HepG2 (cell line): ENCODE results near the gene GRK5. TPM values are rescaled to one million over a fixed set of nuclear protein-coding genes. Genes with fewer than 3 reads are reported as not detected.

Experiments
- AGO2 ChIP-seq: fragments of 200-400 bp; formaldehyde crosslinking; optimal IDR thresholded peaks from 2 replicates; pipeline ENCODE3; 2017; ENCODE audit warnings: mild to moderate bottlenecking, low read depth, low read length, moderate library complexity
- HIVEP1 ChIP-seq: sonication (generic); formaldehyde crosslinking; IDR thresholded peaks from 2 replicates; pipeline ENCODE4 v1.4.0; 2020; ENCODE audit warnings: mild to moderate bottlenecking, missing genetic modification reagents
- RXRB ChIP-seq: IDR thresholded peaks from 2 replicates; pipeline ENCODE4 v1.6.1; 2016; ENCODE audit warnings: borderline replicate concordance, missing genetic modification reagents, missing compliant biosample characterization
- SOX6 ChIP-seq, 2 experiments: fragments of 450-650 bp in 1 of 2; sonication (generic) in 1 of 2; formaldehyde crosslinking in 1 of 2; IDR thresholded peaks; 2 replicates each; pipeline versions ENCODE4 v1.4.0 to v1.6.1; 2017 to 2020; ENCODE audit warnings: antibody characterized with exemption in 1 of 2, mild to moderate bottlenecking in 1 of 2, missing genetic modification reagents in 1 of 2
- SP5 ChIP-seq: IDR thresholded peaks from 2 replicates; pipeline ENCODE4 v1.6.1; 2016; ENCODE audit warnings: low read depth, borderline replicate concordance
- THAP11 ChIP-seq: IDR thresholded peaks from 2 replicates; pipeline ENCODE4 v1.6.1; 2016; ENCODE audit warnings: missing biosample characterization, missing genetic modification reagents
- WIZ ChIP-seq: sonication (generic); formaldehyde crosslinking; IDR thresholded peaks from 2 replicates; pipeline ENCODE4 v1.5.1; 2020; ENCODE audit warnings: mild to moderate bottlenecking, missing genetic modification reagents
- YEATS4 ChIP-seq: sonication (generic); formaldehyde crosslinking; IDR thresholded peaks from 2 replicates; pipeline ENCODE4 v1.4.0; 2020; ENCODE audit warnings: missing genetic modification reagents, borderline replicate concordance
- ZC3H13 ChIP-seq: sonication (generic); formaldehyde crosslinking; IDR thresholded peaks from 2 replicates; pipeline ENCODE4 v1.8.1; 2023; ENCODE audit warnings: mild to moderate bottlenecking, missing genetic modification reagents, moderate library complexity
- ZMYM3 ChIP-seq: sonication (generic); formaldehyde crosslinking; IDR thresholded peaks from 2 replicates; pipeline ENCODE4 v1.5.1; 2020; ENCODE audit warnings: mild to moderate bottlenecking, missing genetic modification reagents
- ZNF430 ChIP-seq: sonication (generic); formaldehyde crosslinking; IDR thresholded peaks from 2 replicates; pipeline ENCODE4 v1.9.0; 2021; ENCODE audit warnings: mild to moderate bottlenecking, missing genetic modification reagents
- ZNF644 ChIP-seq: IDR thresholded peaks from 2 replicates; pipeline ENCODE4 v1.6.1; 2016; ENCODE audit warnings: low read depth
- polyA plus RNA-seq, 8 experiments: library from polyadenylated mRNA; depleted of rRNA in 3 of 8; stranded (reverse) in 7 of 8; unstranded in 1 of 8; fragments of >200 nt; fragmentation: Illumina TruSeq in 4 of 8; extraction: Trizol in 4 of 8; gene quantifications; 2 replicates each; pipeline versions ENCODE4 v1.2.1 to v1.2.3, GENCODE V29; 2011 to 2016; ENCODE audit warnings: low read depth in 4 of 8, missing spikeins in 1 of 8, mixed read lengths in 1 of 8; ENCODE audit not compliant: insufficient read depth in 1 of 8
- total RNA-seq, 5 experiments: library from RNA; depleted of rRNA; stranded (reverse); fragments of >200 nt; fragmentation: Illumina TruSeq; extraction: Trizol; gene quantifications; 2 replicates each; pipeline ENCODE4 v1.2.3, GENCODE V29; 2016; ENCODE audit warnings: low read depth in 1 of 5
- TF ChIP-seq, protein P1 (sequence below): IDR thresholded peaks from 2 replicates; pipeline ENCODE4 v1.6.1; 2012; ENCODE audit warnings: low read depth, low read length, improper control_type of control experiment
- TF ChIP-seq, protein P2 (sequence below): sonication (generic); formaldehyde crosslinking; IDR thresholded peaks from 2 replicates; pipeline ENCODE4 v1.4.0; 2020; ENCODE audit warnings: missing genetic modification reagents, borderline replicate concordance
- TF ChIP-seq, protein P3 (sequence below): sonication (generic); formaldehyde crosslinking; IDR thresholded peaks from 2 replicates; pipeline ENCODE4 v1.4.0; 2020; ENCODE audit warnings: missing genetic modification reagents
- TF ChIP-seq, protein P4 (sequence below): sonication (generic); formaldehyde crosslinking; IDR thresholded peaks from 2 replicates; pipeline ENCODE4 v1.8.0; 2022; ENCODE audit warnings: mild to moderate bottlenecking, missing genetic modification reagents; ENCODE audit not compliant: insufficient replicate concordance
- TF ChIP-seq, protein P5 (sequence below): sonication (generic); formaldehyde crosslinking; IDR thresholded peaks from 2 replicates; pipeline ENCODE4 v1.8.1; 2023; ENCODE audit warnings: mild to moderate bottlenecking, moderate library complexity, missing genetic modification reagents

Gene GRK5
- total and polyA plus RNA-seq, 2 of the 13 experiments (the other 11 are each of a cell fraction or from before 2014, with no cell fraction given), result 10.4 to 12.6 TPM

DNA sequence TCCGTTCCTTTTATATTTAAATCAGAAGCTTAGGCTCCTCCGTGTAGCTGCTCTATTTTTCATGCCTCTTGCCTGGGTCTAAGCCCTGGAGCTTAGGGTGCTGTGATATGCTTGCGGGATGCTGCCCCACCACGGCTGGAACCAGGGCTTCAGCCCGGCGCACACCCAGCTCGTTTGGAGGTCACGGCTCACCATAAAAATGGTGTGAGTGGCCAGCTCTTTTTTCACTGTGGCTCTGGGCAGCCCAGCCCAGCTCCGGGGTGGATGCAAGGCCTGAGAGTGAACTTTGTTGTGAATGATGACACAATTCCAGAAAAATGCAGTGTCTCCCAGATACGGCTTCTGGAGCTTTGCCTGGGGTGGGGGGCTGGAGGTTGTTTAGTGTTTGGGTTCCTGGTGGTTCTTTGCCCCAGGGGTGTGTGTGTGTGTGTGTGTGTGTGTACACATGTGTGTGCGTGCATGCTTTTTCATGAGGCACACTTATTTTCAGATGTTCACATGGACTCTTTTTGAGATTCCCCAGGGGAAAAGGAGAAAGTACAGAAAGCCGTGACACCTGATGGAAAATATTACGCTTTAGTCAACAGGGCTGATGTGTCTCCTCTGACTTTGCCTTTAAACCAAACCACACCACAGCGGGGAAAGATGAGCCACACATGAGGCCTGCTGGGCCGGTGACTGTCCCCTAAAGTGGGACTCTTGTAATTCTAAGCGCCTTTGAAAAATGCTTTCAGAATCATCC, 46.2 kb downstream of the GRK5 start (continued):
- TF ChIP-seq, protein P1, sequence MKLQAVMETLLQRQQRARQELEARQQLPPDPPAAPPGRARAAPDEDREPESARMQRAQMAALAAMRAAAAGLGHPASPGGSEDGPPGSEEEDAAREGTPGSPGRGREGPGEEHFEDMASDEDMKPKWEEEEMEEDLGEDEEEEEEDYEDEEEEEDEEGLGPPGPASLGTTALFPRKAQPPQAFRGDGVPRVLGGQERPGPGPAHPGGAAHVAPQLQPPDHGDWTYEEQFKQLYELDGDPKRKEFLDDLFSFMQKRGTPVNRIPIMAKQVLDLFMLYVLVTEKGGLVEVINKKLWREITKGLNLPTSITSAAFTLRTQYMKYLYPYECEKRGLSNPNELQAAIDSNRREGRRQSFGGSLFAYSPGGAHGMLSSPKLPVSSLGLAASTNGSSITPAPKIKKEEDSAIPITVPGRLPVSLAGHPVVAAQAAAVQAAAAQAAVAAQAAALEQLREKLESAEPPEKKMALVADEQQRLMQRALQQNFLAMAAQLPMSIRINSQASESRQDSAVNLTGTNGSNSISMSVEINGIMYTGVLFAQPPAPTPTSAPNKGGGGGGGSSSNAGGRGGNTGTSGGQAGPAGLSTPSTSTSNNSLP, result peak; percentile 24; the same call in 1 of the 2 replicates
- TF ChIP-seq, protein P2, sequence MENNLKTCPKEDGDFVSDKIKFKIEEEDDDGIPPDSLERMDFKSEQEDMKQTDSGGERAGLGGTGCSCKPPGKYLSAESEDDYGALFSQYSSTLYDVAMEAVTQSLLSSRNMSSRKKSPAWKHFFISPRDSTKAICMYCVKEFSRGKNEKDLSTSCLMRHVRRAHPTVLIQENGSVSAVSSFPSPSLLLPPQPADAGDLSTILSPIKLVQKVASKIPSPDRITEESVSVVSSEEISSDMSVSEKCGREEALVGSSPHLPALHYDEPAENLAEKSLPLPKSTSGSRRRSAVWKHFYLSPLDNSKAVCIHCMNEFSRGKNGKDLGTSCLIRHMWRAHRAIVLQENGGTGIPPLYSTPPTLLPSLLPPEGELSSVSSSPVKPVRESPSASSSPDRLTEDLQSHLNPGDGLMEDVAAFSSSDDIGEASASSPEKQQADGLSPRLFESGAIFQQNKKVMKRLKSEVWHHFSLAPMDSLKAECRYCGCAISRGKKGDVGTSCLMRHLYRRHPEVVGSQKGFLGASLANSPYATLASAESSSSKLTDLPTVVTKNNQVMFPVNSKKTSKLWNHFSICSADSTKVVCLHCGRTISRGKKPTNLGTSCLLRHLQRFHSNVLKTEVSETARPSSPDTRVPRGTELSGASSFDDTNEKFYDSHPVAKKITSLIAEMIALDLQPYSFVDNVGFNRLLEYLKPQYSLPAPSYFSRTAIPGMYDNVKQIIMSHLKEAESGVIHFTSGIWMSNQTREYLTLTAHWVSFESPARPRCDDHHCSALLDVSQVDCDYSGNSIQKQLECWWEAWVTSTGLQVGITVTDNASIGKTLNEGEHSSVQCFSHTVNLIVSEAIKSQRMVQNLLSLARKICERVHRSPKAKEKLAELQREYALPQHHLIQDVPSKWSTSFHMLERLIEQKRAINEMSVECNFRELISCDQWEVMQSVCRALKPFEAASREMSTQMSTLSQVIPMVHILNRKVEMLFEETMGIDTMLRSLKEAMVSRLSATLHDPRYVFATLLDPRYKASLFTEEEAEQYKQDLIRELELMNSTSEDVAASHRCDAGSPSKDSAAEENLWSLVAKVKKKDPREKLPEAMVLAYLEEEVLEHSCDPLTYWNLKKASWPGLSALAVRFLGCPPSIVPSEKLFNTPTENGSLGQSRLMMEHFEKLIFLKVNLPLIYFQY (CRISPR knock-in tag), result 0 out of 2 replicates have a peak, but pooled peaks have one; percentile 59
- TF ChIP-seq HIVEP1 (peak; percentile 65; the same call in 1 of the 2 replicates), SOX6 (IDR thresholded peaks at IDR 0.05) (no peak), SOX6 (CRISPR knock-in tag; IDR thresholded peaks at IDR 0.05) (peak; percentile 87), WIZ (CRISPR knock-in tag) (no peak), YEATS4 (CRISPR knock-in tag) (0 out of 2 replicates have a peak, but pooled peaks have one; percentile 35), SP5 (peak; percentile 29; the same call in 1 of the 2 replicates), RXRB (CRISPR knock-in tag) (peak; percentile 80), ZMYM3 (CRISPR knock-in tag) (0 out of 2 replicates have a peak, but pooled peaks have one; percentile 13), THAP11 (CRISPR knock-in tag) (peak; percentile 57; the same call in 1 of the 2 replicates), ZC3H13 (no peak), ZNF430 (CRISPR knock-in tag) (peak; percentile 60; the same call in 1 of the 2 replicates), AGO2 (peak; percentile 45), ZNF644 (CRISPR knock-in tag) (0 out of 2 replicates have a peak, but pooled peaks have one; percentile 33)
- TF ChIP-seq, protein P3, sequence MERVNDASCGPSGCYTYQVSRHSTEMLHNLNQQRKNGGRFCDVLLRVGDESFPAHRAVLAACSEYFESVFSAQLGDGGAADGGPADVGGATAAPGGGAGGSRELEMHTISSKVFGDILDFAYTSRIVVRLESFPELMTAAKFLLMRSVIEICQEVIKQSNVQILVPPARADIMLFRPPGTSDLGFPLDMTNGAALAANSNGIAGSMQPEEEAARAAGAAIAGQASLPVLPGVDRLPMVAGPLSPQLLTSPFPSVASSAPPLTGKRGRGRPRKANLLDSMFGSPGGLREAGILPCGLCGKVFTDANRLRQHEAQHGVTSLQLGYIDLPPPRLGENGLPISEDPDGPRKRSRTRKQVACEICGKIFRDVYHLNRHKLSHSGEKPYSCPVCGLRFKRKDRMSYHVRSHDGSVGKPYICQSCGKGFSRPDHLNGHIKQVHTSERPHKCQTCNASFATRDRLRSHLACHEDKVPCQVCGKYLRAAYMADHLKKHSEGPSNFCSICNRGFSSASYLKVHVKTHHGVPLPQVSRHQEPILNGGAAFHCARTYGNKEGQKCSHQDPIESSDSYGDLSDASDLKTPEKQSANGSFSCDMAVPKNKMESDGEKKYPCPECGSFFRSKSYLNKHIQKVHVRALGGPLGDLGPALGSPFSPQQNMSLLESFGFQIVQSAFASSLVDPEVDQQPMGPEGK (CRISPR knock-in tag), result peak; percentile 92
- TF ChIP-seq, protein P4, sequence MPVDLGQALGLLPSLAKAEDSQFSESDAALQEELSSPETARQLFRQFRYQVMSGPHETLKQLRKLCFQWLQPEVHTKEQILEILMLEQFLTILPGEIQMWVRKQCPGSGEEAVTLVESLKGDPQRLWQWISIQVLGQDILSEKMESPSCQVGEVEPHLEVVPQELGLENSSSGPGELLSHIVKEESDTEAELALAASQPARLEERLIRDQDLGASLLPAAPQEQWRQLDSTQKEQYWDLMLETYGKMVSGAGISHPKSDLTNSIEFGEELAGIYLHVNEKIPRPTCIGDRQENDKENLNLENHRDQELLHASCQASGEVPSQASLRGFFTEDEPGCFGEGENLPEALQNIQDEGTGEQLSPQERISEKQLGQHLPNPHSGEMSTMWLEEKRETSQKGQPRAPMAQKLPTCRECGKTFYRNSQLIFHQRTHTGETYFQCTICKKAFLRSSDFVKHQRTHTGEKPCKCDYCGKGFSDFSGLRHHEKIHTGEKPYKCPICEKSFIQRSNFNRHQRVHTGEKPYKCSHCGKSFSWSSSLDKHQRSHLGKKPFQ (CRISPR knock-in tag), result peak; percentile 98
- TF ChIP-seq, protein P5, sequence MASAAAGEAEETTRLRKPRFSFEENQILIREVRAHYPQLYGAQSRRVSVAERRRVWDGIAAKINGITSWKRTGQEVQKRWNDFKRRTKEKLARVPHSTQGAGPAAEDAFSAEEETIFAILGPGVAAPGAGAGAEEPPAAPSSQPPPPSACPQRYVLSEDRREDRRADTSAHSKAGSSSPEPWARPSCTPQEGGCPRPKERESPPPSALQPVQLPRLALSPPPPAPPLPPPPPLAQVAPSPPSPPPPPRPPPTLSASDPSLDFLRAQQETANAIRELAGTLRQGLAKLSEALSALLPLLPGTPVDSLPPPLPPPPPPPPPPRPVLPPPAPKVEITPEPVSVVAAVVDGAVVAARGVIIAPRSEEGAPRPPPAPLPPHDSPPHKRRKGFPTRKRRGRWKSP (CRISPR knock-in tag), result peak; percentile 59; the same call in 1 of the 2 replicates
